Esophagus squamous epithelium (tissue), 5 donors: ENCODE measurements around the gene FGD2. TPM values are rescaled to one million over a fixed set of nuclear protein-coding genes. Genes with fewer than 3 reads are reported as not detected.
A peak's percentile ranks its signal among the peaks of the same experiment; 100 is the strongest.

Experiments used
- DNase-seq: peaks from one replicate; lab custom pipeline; 2025; lab: John Stamatoyannopoulos, UW
- H3K27ac ChIP-seq, 4 donors: fragments of 200-600 bp; sonication (generic); one replicate each; pipeline ENCODE4 v1.5.1; 2016 to 2019; ENCODE audit warnings: mild to moderate bottlenecking in 1 of 4
- H3K27me3 ChIP-seq, 4 donors: fragments of 200-600 bp; sonication (generic); 1 replicate in 3 of 4; 2 replicates in 1 of 4; pipeline versions ENCODE4 v1.5.1 to v1.6.0; 2017 to 2021; ENCODE audit warnings: antibody characterized with exemption in 1 of 4
- H3K36me3 ChIP-seq, 3 donors: fragments of 200-600 bp; sonication (generic); one replicate each; pipeline ENCODE4 v1.5.1; 2016 to 2019
- H3K4me1 ChIP-seq, 3 donors: fragments of 200-600 bp; sonication (generic); one replicate each; pipeline ENCODE4 v1.5.1; 2017 to 2019
- H3K4me3 ChIP-seq, 4 donors: fragments of 200-600 bp; sonication (generic); 1 replicate in 3 of 4; 2 replicates in 1 of 4; pipeline ENCODE4 v1.5.1; 2016 to 2019; ENCODE audit warnings: mild to moderate bottlenecking in 2 of 4, moderate library complexity in 1 of 4
- H3K9me3 ChIP-seq, 3 donors: fragments of 200-600 bp; sonication (generic); one replicate each; pipeline ENCODE4 v1.5.1; 2016 to 2019
- POLR2A ChIP-seq, 4 donors: fragments of 450-650 bp; IDR thresholded peaks; one replicate each; pipeline ENCODE4 v1.6.1; 2017; ENCODE audit warnings: antibody characterized with exemption in 4 of 4, mild to moderate bottlenecking in 4 of 4, moderate library complexity in 3 of 4
- WGBS, 2 donors: methylation state at CpG; one replicate each; pipeline ENCODE4 v1.1.5; 2018; 5-methylcytosine and 5-hydroxymethylcytosine counted together
- intact Hi-C: fragments of 100-400 bp; cut with DNase I; formaldehyde crosslinking; loops from one replicate; pipeline ENCODE4 v1.15.0; 2022
- total RNA-seq, 4 donors: library from RNA; depleted of rRNA; stranded (reverse); fragments of >200 nt; gene quantifications; one replicate each; pipeline ENCODE4 v1.1.0, GENCODE V29; 2016
- TF ChIP-seq, protein P1 (sequence below), 6 experiments: fragments of 450-650 bp in 4 of 6; fragments of 200-600 bp in 2 of 6; sonication (generic) in 2 of 6; IDR thresholded peaks; one replicate each; pipeline ENCODE4 v1.5.1; 2016 to 2019; ENCODE audit warnings: antibody characterized with exemption in 6 of 6, mild to moderate bottlenecking in 4 of 6, moderate library complexity in 4 of 6
- donor health status: DM: yes; HTN: yes; CAD: no.

FGD2 gene
- total RNA-seq, 4 donors from 2014 or later = 2.6 to 13.4 (median 5.3) TPM

DNA sequence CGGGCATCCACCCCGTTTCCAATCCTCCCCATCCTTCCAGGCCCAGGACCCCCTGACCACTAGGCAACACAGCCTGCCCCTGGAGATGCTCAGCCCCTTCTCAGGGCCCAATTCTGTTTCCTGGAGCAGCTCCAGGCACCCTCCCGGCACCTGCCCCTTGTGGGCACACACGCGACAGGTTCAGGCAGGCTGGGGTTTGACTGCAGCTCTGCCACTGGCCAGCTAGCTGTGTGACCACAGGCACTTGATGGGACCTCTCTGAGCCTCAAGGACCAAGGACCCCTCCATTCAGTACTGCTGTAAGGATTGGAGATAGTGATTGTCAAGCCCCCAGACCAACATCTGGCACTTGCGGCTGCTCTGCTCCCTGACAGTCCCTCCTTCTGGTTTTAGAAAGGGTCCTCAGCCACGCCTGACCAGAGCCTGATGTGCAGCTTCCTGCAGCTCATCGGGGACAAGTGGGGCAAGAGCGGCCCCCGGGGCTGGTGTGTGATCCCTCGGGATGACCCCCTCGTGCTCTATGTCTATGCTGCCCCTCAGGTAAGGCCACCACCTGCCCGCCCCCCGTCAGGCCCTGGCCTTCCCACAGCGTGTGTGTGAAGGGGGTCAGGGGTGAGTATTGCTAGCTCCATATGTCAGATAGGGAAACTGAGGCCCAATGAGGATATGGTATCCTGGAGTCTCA lies 21.7 kb downstream of the FGD2 start:
- peaks cover 18 to 61% (median 22%) of the 10 kb centered on the region in 3 donors for H3K4me1 ChIP-seq
- DNase-seq = no peak
- no peaks in the 10 kb centered on the region for H3K27me3 ChIP-seq
- no peak for TF ChIP-seq POLR2A (IDR thresholded peaks at IDR 0.05)
- TF ChIP-seq, protein P1, sequence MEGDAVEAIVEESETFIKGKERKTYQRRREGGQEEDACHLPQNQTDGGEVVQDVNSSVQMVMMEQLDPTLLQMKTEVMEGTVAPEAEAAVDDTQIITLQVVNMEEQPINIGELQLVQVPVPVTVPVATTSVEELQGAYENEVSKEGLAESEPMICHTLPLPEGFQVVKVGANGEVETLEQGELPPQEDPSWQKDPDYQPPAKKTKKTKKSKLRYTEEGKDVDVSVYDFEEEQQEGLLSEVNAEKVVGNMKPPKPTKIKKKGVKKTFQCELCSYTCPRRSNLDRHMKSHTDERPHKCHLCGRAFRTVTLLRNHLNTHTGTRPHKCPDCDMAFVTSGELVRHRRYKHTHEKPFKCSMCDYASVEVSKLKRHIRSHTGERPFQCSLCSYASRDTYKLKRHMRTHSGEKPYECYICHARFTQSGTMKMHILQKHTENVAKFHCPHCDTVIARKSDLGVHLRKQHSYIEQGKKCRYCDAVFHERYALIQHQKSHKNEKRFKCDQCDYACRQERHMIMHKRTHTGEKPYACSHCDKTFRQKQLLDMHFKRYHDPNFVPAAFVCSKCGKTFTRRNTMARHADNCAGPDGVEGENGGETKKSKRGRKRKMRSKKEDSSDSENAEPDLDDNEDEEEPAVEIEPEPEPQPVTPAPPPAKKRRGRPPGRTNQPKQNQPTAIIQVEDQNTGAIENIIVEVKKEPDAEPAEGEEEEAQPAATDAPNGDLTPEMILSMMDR (IDR thresholded peaks at IDR 0.05) = no peak
- H3K9me3 ChIP-seq = peaks cover 0 to 7% (median 0%) of the 10 kb centered on the region in 3 donors
- H3K36me3 ChIP-seq = no peaks in the 10 kb centered on the region
- H3K27ac ChIP-seq = peak overlapping the region in 2 of 4 donors; percentile 3 to 94
- 35 to 67% methylated on average over 2 to 7 of the region's 15 CpGs for WGBS, 2 donors
- H3K4me3 ChIP-seq = no peak overlapping the region
- intact Hi-C loops = loop anchor here (10.0 kb wide), 1 partner anchor 148 kb away; the partner anchor contains the start of gene PIM1

DNA sequence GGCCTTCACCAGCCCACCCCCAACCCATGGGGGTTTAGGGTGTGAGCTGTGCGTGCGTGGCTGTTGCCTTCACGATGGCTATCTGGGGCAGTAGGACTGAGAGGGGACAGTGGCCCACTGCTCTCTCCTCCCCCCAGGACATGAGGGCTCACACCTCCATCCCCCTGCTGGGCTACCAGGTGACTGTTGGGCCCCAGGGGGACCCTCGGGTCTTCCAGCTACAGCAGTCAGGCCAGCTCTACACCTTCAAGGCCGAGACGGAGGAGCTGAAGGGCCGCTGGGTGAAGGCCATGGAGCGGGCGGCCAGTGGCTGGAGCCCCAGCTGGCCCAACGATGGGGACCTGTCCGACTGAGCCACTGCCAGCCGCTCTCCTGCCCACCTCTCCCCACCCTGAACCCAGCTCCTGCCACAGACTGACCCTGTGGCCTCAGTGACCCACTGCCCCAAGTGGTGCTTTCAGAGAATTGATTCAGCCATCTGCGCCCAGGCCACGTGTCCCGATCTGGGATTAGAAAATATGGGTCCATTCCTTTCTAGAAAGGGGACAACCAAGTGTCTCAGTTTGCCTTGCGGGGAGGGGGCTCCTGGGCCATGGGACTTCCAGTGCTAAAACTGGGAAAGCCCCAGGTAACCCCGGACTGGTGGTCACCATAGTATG lies 22.5 kb downstream of the FGD2 start:
- H3K36me3 ChIP-seq = no peaks in the 10 kb centered on the region
- DNase-seq = no peak
- H3K27ac ChIP-seq = no peak overlapping the region
- H3K27me3 ChIP-seq = no peaks in the 10 kb centered on the region
- no peak overlapping the region for H3K4me3 ChIP-seq
- TF ChIP-seq POLR2A (IDR thresholded peaks at IDR 0.05) = no peak
- TF ChIP-seq, protein P1 (IDR thresholded peaks at IDR 0.05) = no peak
- intact Hi-C loops = loop anchor here (10.0 kb wide), 1 partner anchor 147 kb away; the partner anchor contains the start of gene PIM1
- H3K9me3 ChIP-seq = peaks cover 0 to 7% (median 0%) of the 10 kb centered on the region in 3 donors
- 91 to 92% methylated on average over 8 to 10 of the region's 17 CpGs for WGBS, 2 donors
- peaks cover 14 to 54% (median 18%) of the 10 kb centered on the region in 3 donors for H3K4me1 ChIP-seq

- Histone ChIP-seq H3K36me3 (no peaks in the 10 kb centered on the region), H3K4me3 (no peak overlapping the region), H3K27ac (peak overlapping the region in 3 of 4 donors; percentile 44 to 63 (median 53)), H3K4me1 (peaks cover 8 to 39% (median 13%) of the 10 kb centered on the region in 3 donors), H3K9me3 (peaks cover 0 to 7% (median 0%) of the 10 kb centered on the region in 3 donors), H3K27me3 (no peaks in the 10 kb centered on the region)
- TF ChIP-seq, protein P1 (IDR thresholded peaks at IDR 0.05) = peak; percentile 46 to 69 (median 65)
- no peak for TF ChIP-seq POLR2A (IDR thresholded peaks at IDR 0.05)
- 66 to 72% methylated on average over 4 of the region's 4 CpGs for WGBS, 2 donors
- DNase-seq = no peak
- intact Hi-C loops = loop anchor here (10.0 kb wide), 1 partner anchor 145 kb away; the partner anchor contains the start of gene PIM1
Observed at GRCh38 chr6:37029249-37029971, 24.0 kb downstream of the FGD2 start.

GRCh38 chr6:37030599-37030998 lies 25.1 kb downstream of the FGD2 start:
- Histone ChIP-seq H3K9me3 (peaks cover 0 to 7% (median 0%) of the 10 kb centered on the region in 3 donors), H3K27me3 (no peaks in the 10 kb centered on the region), H3K36me3 (no peaks in the 10 kb centered on the region), H3K27ac (no peak overlapping the region), H3K4me3 (no peak overlapping the region), H3K4me1 (peaks cover 0 to 27% (median 4%) of the 10 kb centered on the region in 3 donors)
- WGBS, 2 donors = 32 to 33% methylated on average over 2 of the region's 2 CpGs
- TF ChIP-seq, protein P1 (IDR thresholded peaks at IDR 0.05) = no peak
- TF ChIP-seq POLR2A (IDR thresholded peaks at IDR 0.05) = no peak
- intact Hi-C loops = no loop called here
- no peak for DNase-seq
